ENCODE data around the gene SPIRE1.

Gene SPIRE1

GRCh38 chr18:12516049-12516630 is 141.8 kb downstream of the SPIRE1 start:
- H2BK12ac ChIP-seq (ENCODE audit: low read length) = no peak overlapping the region

GRCh38 chr18:12515550-12515949 is 142.4 kb downstream of the SPIRE1 start:
- H2AK5ac ChIP-seq (ENCODE audit: low read depth, low read length) = no peak overlapping the region
- H2BK12ac ChIP-seq (ENCODE audit: low read length) = no peak overlapping the region
- no peak overlapping the region for H3K4me3 ChIP-seq (ENCODE audit: low read length in 2 of 2)
- H3K36me3 ChIP-seq (replicated peaks in 1 of 2; ENCODE audit: control insufficient read depth in 2 of 2, insufficient read depth in 2 of 2, low read length in 2 of 2) = peaks cover 0 to 16% of the 10 kb centered on the region in 2 donors
- no peak overlapping the region for H3K4ac ChIP-seq (ENCODE audit: low read length)
- H4K91ac ChIP-seq (ENCODE audit: low read depth, low read length, poor library complexity) = no peak overlapping the region
- H3K27me3 ChIP-seq (ENCODE audit: control insufficient read depth in 3 of 3, insufficient read depth in 3 of 3, low read depth in 1 of 3, low read length in 3 of 3) = no peaks in the 10 kb centered on the region
- no peak overlapping the region for H2AFZ ChIP-seq (ENCODE audit: low read length)
- H2BK5ac ChIP-seq (ENCODE audit: low read length) = no peak overlapping the region
- no peak overlapping the region for H4K8ac ChIP-seq (ENCODE audit: low read depth, low read length)
- peaks cover 1 to 15% of the 10 kb centered on the region in 2 donors for H3K4me1 ChIP-seq (ENCODE audit: control insufficient read depth in 2 of 2, insufficient read depth in 1 of 2, low read depth in 1 of 2, low read length in 2 of 2)
- H3K27ac ChIP-seq (replicated peaks; ENCODE audit: low read length) = no peak overlapping the region
- no peak overlapping the region for H3K14ac ChIP-seq (ENCODE audit: low read length)
- WGBS, 2 donors (ENCODE audit: extremely low coverage in 2 of 2, insufficient read length in 2 of 2, insufficient replicate concordance in 1 of 2) = no CpG with 5 or more reads among the region's 2 CpGs
- no peak overlapping the region for H3K4me2 ChIP-seq (ENCODE audit: insufficient read depth, low read length, poor library complexity, severe bottlenecking)
- H2BK120ac ChIP-seq (ENCODE audit: low read depth, low read length) = no peak overlapping the region
- H3K9ac ChIP-seq (ENCODE audit: low read depth, low read length, poor library complexity) = no peak overlapping the region
- peaks cover 0 to 13% of the 10 kb centered on the region in 2 donors for H3K9me3 ChIP-seq (replicated peaks in 1 of 2; ENCODE audit: control insufficient read depth in 2 of 2, insufficient read depth in 1 of 2, low read depth in 1 of 2, low read length in 2 of 2)
- H2BK15ac ChIP-seq (ENCODE audit: low read length) = no peak overlapping the region
- no peak overlapping the region for H3K18ac ChIP-seq (ENCODE audit: low read length)
- no peaks in the 10 kb centered on the region for H3K79me1 ChIP-seq (ENCODE audit: low read depth, low read length)
- no peak overlapping the region for H3K23ac ChIP-seq (ENCODE audit: low read depth, low read length, poor library complexity)
- DNase-seq (ENCODE audit: low spot score) = no peak

More at GRCh38 chr18:12516049-12516630, 141.8 kb downstream of the SPIRE1 start:
- DNase-seq (ENCODE audit: low spot score) = no peak
- no peak overlapping the region for H3K14ac ChIP-seq (ENCODE audit: low read length)
- no peak overlapping the region for H2BK15ac ChIP-seq (ENCODE audit: low read length)
- no peaks in the 10 kb centered on the region for H3K79me1 ChIP-seq (ENCODE audit: low read depth, low read length)
- H2AFZ ChIP-seq (ENCODE audit: low read length) = no peak overlapping the region
- H3K4me1 ChIP-seq (ENCODE audit: control insufficient read depth in 2 of 2, insufficient read depth in 1 of 2, low read depth in 1 of 2, low read length in 2 of 2) = peaks cover 3 to 19% of the 10 kb centered on the region in 2 donors
- no peak overlapping the region for H3K4me2 ChIP-seq (ENCODE audit: insufficient read depth, low read length, poor library complexity, severe bottlenecking)
- peaks cover 0 to 10% of the 10 kb centered on the region in 2 donors for H3K36me3 ChIP-seq (replicated peaks in 1 of 2; ENCODE audit: control insufficient read depth in 2 of 2, insufficient read depth in 2 of 2, low read length in 2 of 2)
- no peak overlapping the region for H3K18ac ChIP-seq (ENCODE audit: low read length)
- H3K9me3 ChIP-seq (replicated peaks in 1 of 2; ENCODE audit: control insufficient read depth in 2 of 2, insufficient read depth in 1 of 2, low read depth in 1 of 2, low read length in 2 of 2) = peaks cover 0 to 8% of the 10 kb centered on the region in 2 donors
- no peak overlapping the region for H2AK5ac ChIP-seq (ENCODE audit: low read depth, low read length)
- no CpG with 5 or more reads among the region's 4 CpGs for WGBS, 2 donors (ENCODE audit: extremely low coverage in 2 of 2, insufficient read length in 2 of 2, insufficient replicate concordance in 1 of 2)
- no peaks in the 10 kb centered on the region for H3K27me3 ChIP-seq (ENCODE audit: control insufficient read depth in 3 of 3, insufficient read depth in 3 of 3, low read depth in 1 of 3, low read length in 3 of 3)
- H3K27ac ChIP-seq (replicated peaks; ENCODE audit: low read length) = no peak overlapping the region
- H3K4ac ChIP-seq (ENCODE audit: low read length) = no peak overlapping the region
- H3K4me3 ChIP-seq (ENCODE audit: low read length in 2 of 2) = no peak overlapping the region
- no peak overlapping the region for H4K8ac ChIP-seq (ENCODE audit: low read depth, low read length)
- no peak overlapping the region for H2BK5ac ChIP-seq (ENCODE audit: low read length)
- no peak overlapping the region for H3K23ac ChIP-seq (ENCODE audit: low read depth, low read length, poor library complexity)
- no peak overlapping the region for H2BK120ac ChIP-seq (ENCODE audit: low read depth, low read length)
- no peak overlapping the region for H4K91ac ChIP-seq (ENCODE audit: low read depth, low read length, poor library complexity)
- no peak overlapping the region for H3K9ac ChIP-seq (ENCODE audit: low read depth, low read length, poor library complexity)

- H2BK12ac ChIP-seq (ENCODE audit: low read length) = no peak overlapping the region
- H3K18ac ChIP-seq (ENCODE audit: low read length) = no peak overlapping the region
- no peak overlapping the region for H3K27ac ChIP-seq (replicated peaks; ENCODE audit: low read length)
- H2BK5ac ChIP-seq (ENCODE audit: low read length) = no peak overlapping the region
- DNase-seq (ENCODE audit: low spot score) = no peak
- H4K8ac ChIP-seq (ENCODE audit: low read depth, low read length) = no peak overlapping the region
- H2BK15ac ChIP-seq (ENCODE audit: low read length) = no peak overlapping the region
- WGBS, 2 donors (ENCODE audit: extremely low coverage in 2 of 2, insufficient read length in 2 of 2, insufficient replicate concordance in 1 of 2) = no CpG with 5 or more reads among the region's 5 CpGs
- H3K9me3 ChIP-seq (replicated peaks in 1 of 2; ENCODE audit: control insufficient read depth in 2 of 2, insufficient read depth in 1 of 2, low read depth in 1 of 2, low read length in 2 of 2) = peaks cover 2 to 14% of the 10 kb centered on the region in 2 donors
- no peak overlapping the region for H2AFZ ChIP-seq (ENCODE audit: low read length)
- no peaks in the 10 kb centered on the region for H3K27me3 ChIP-seq (ENCODE audit: control insufficient read depth in 3 of 3, insufficient read depth in 3 of 3, low read depth in 1 of 3, low read length in 3 of 3)
- H3K36me3 ChIP-seq (replicated peaks in 1 of 2; ENCODE audit: control insufficient read depth in 2 of 2, insufficient read depth in 2 of 2, low read length in 2 of 2) = peaks cover 5 to 67% of the 10 kb centered on the region in 2 donors
- no peak overlapping the region for H3K23ac ChIP-seq (ENCODE audit: low read depth, low read length, poor library complexity)
- H3K9ac ChIP-seq (ENCODE audit: low read depth, low read length, poor library complexity) = no peak overlapping the region
- H3K14ac ChIP-seq (ENCODE audit: low read length) = no peak overlapping the region
- H4K91ac ChIP-seq (ENCODE audit: low read depth, low read length, poor library complexity) = no peak overlapping the region
- H3K4me3 ChIP-seq (ENCODE audit: low read length in 2 of 2) = no peak overlapping the region
- H3K79me1 ChIP-seq (ENCODE audit: low read depth, low read length) = no peaks in the 10 kb centered on the region
- no peak overlapping the region for H2AK5ac ChIP-seq (ENCODE audit: low read depth, low read length)
- no peaks in the 10 kb centered on the region for H3K4me1 ChIP-seq (ENCODE audit: control insufficient read depth in 2 of 2, insufficient read depth in 1 of 2, low read depth in 1 of 2, low read length in 2 of 2)
- no peak overlapping the region for H3K4ac ChIP-seq (ENCODE audit: low read length)
- no peak overlapping the region for H2BK120ac ChIP-seq (ENCODE audit: low read depth, low read length)
- no peak overlapping the region for H3K4me2 ChIP-seq (ENCODE audit: insufficient read depth, low read length, poor library complexity, severe bottlenecking)
Observed at GRCh38 chr18:12507007-12507406, 150.9 kb downstream of the SPIRE1 start.

GRCh38 chr18:12500986-12501385 is 156.9 kb downstream of the SPIRE1 start:
- Histone ChIP-seq H2BK120ac (ENCODE audit: low read depth, low read length) (no peak overlapping the region), H2BK15ac (ENCODE audit: low read length) (no peak overlapping the region), H2AFZ (ENCODE audit: low read length) (no peak overlapping the region), H2BK12ac (ENCODE audit: low read length) (no peak overlapping the region), H3K9me3 (replicated peaks in 1 of 2; ENCODE audit: control insufficient read depth in 2 of 2, insufficient read depth in 1 of 2, low read depth in 1 of 2, low read length in 2 of 2) (peaks cover 0 to 4% of the 10 kb centered on the region in 2 donors), H3K4me2 (ENCODE audit: insufficient read depth, low read length, poor library complexity, severe bottlenecking) (no peak overlapping the region), H4K91ac (ENCODE audit: low read depth, low read length, poor library complexity) (no peak overlapping the region), H3K4me1 (ENCODE audit: control insufficient read depth in 2 of 2, insufficient read depth in 1 of 2, low read depth in 1 of 2, low read length in 2 of 2) (no peaks in the 10 kb centered on the region), H2BK5ac (ENCODE audit: low read length) (no peak overlapping the region), H3K18ac (ENCODE audit: low read length) (no peak overlapping the region), H3K14ac (ENCODE audit: low read length) (no peak overlapping the region), H2AK5ac (ENCODE audit: low read depth, low read length) (no peak overlapping the region), H3K23ac (ENCODE audit: low read depth, low read length, poor library complexity) (no peak overlapping the region), H3K9ac (ENCODE audit: low read depth, low read length, poor library complexity) (no peak overlapping the region), H4K8ac (ENCODE audit: low read depth, low read length) (no peak overlapping the region), H3K4me3 (ENCODE audit: low read length in 2 of 2) (no peak overlapping the region), H3K27me3 (ENCODE audit: control insufficient read depth in 3 of 3, insufficient read depth in 3 of 3, low read depth in 1 of 3, low read length in 3 of 3) (no peaks in the 10 kb centered on the region), H3K79me1 (ENCODE audit: low read depth, low read length) (no peaks in the 10 kb centered on the region), H3K4ac (ENCODE audit: low read length) (no peak overlapping the region), H3K36me3 (replicated peaks in 1 of 2; ENCODE audit: control insufficient read depth in 2 of 2, insufficient read depth in 2 of 2, low read length in 2 of 2) (peaks cover 4 to 45% of the 10 kb centered on the region in 2 donors), H3K27ac (replicated peaks; ENCODE audit: low read length) (no peak overlapping the region)
- no peak for DNase-seq (ENCODE audit: low spot score)
- WGBS, 2 donors (ENCODE audit: extremely low coverage in 2 of 2, insufficient read length in 2 of 2, insufficient replicate concordance in 1 of 2) = no CpG with 5 or more reads among the region's 6 CpGs

Data from neuronal stem cell (in vitro differentiated cells).